Measurements from ENCODE around the gene OR51B4. TPM values are rescaled to one million over a fixed set of nuclear protein-coding genes. Genes with fewer than 3 reads are reported as not detected.

OR51B4 gene
- total and polyA plus RNA-seq, 9 of the 15 experiments (the other 6 are each of a cell fraction or from before 2014, with no cell fraction given): 17.1 to 64.6 (median 39.9) TPM

DNA sequence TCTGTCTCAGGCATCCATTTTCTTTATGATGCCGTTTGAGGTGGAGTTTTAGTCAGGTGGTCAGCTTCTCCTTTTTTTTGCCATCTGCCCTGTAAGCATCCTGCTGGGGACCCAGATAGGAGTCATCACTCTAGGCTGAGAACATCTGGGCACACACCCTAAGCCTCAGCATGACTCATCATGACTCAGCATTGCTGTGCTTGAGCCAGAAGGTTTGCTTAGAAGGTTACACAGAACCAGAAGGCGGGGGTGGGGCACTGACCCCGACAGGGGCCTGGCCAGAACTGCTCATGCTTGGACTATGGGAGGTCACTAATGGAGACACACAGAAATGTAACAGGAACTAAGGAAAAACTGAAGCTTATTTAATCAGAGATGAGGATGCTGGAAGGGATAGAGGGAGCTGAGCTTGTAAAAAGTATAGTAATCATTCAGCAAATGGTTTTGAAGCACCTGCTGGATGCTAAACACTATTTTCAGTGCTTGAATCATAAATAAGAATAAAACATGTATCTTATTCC, 21.1 kb downstream of the OR51B4 start (continued):
- TF ChIP-seq, protein P1, sequence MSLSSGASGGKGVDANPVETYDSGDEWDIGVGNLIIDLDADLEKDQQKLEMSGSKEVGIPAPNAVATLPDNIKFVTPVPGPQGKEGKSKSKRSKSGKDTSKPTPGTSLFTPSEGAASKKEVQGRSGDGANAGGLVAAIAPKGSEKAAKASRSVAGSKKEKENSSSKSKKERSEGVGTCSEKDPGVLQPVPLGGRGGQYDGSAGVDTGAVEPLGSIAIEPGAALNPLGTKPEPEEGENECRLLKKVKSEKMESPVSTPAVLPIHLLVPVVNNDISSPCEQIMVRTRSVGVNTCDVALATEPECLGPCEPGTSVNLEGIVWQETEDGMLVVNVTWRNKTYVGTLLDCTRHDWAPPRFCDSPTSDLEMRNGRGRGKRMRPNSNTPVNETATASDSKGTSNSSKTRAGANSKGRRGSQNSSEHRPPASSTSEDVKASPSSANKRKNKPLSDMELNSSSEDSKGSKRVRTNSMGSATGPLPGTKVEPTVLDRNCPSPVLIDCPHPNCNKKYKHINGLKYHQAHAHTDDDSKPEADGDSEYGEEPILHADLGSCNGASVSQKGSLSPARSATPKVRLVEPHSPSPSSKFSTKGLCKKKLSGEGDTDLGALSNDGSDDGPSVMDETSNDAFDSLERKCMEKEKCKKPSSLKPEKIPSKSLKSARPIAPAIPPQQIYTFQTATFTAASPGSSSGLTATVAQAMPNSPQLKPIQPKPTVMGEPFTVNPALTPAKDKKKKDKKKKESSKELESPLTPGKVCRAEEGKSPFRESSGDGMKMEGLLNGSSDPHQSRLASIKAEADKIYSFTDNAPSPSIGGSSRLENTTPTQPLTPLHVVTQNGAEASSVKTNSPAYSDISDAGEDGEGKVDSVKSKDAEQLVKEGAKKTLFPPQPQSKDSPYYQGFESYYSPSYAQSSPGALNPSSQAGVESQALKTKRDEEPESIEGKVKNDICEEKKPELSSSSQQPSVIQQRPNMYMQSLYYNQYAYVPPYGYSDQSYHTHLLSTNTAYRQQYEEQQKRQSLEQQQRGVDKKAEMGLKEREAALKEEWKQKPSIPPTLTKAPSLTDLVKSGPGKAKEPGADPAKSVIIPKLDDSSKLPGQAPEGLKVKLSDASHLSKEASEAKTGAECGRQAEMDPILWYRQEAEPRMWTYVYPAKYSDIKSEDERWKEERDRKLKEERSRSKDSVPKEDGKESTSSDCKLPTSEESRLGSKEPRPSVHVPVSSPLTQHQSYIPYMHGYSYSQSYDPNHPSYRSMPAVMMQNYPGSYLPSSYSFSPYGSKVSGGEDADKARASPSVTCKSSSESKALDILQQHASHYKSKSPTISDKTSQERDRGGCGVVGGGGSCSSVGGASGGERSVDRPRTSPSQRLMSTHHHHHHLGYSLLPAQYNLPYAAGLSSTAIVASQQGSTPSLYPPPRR (CRISPR knock-in tag; IDR thresholded peaks at IDR 0.05; ENCODE audit: borderline replicate concordance): peak; percentile 82; the same call in 1 of the 2 replicates
- TF ChIP-seq TAF9B (IDR thresholded peaks at IDR 0.05; ENCODE audit: partially characterized antibody) (peak; percentile 99), SMAD1 (IDR thresholded peaks at IDR 0.05; ENCODE audit: low read depth, low read length, partially characterized antibody) (peak; percentile 78), FOS (IDR thresholded peaks at IDR 0.05; ENCODE audit: extremely low read depth, insufficient read length) (peak; percentile 87), ARNT (IDR thresholded peaks at IDR 0.05) (peak; percentile 96), ZNF41 (CRISPR knock-in tag; conservative IDR thresholded peaks at IDR 0.05) (0 out of 2 replicates have a peak, but pooled peaks have one; percentile 76), RUNX1 (IDR thresholded peaks at IDR 0.05; ENCODE audit: low read depth) (peak; percentile 92)
- TF ChIP-seq, protein P2, sequence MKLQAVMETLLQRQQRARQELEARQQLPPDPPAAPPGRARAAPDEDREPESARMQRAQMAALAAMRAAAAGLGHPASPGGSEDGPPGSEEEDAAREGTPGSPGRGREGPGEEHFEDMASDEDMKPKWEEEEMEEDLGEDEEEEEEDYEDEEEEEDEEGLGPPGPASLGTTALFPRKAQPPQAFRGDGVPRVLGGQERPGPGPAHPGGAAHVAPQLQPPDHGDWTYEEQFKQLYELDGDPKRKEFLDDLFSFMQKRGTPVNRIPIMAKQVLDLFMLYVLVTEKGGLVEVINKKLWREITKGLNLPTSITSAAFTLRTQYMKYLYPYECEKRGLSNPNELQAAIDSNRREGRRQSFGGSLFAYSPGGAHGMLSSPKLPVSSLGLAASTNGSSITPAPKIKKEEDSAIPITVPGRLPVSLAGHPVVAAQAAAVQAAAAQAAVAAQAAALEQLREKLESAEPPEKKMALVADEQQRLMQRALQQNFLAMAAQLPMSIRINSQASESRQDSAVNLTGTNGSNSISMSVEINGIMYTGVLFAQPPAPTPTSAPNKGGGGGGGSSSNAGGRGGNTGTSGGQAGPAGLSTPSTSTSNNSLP (IDR thresholded peaks at IDR 0.05; ENCODE audit: borderline replicate concordance, low read depth, low read length): peak; percentile 79; the same call in 1 of the 2 replicates
- TF ChIP-seq, protein P3, sequence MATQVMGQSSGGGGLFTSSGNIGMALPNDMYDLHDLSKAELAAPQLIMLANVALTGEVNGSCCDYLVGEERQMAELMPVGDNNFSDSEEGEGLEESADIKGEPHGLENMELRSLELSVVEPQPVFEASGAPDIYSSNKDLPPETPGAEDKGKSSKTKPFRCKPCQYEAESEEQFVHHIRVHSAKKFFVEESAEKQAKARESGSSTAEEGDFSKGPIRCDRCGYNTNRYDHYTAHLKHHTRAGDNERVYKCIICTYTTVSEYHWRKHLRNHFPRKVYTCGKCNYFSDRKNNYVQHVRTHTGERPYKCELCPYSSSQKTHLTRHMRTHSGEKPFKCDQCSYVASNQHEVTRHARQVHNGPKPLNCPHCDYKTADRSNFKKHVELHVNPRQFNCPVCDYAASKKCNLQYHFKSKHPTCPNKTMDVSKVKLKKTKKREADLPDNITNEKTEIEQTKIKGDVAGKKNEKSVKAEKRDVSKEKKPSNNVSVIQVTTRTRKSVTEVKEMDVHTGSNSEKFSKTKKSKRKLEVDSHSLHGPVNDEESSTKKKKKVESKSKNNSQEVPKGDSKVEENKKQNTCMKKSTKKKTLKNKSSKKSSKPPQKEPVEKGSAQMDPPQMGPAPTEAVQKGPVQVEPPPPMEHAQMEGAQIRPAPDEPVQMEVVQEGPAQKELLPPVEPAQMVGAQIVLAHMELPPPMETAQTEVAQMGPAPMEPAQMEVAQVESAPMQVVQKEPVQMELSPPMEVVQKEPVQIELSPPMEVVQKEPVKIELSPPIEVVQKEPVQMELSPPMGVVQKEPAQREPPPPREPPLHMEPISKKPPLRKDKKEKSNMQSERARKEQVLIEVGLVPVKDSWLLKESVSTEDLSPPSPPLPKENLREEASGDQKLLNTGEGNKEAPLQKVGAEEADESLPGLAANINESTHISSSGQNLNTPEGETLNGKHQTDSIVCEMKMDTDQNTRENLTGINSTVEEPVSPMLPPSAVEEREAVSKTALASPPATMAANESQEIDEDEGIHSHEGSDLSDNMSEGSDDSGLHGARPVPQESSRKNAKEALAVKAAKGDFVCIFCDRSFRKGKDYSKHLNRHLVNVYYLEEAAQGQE (IDR thresholded peaks at IDR 0.05; ENCODE audit: borderline replicate concordance): peak; percentile 53; the same call in 1 of the 2 replicates
- TF ChIP-seq, protein P3 (CRISPR knock-in tag; IDR thresholded peaks at IDR 0.05; ENCODE audit: low read depth): no peak
- TF ChIP-seq, protein P4, sequence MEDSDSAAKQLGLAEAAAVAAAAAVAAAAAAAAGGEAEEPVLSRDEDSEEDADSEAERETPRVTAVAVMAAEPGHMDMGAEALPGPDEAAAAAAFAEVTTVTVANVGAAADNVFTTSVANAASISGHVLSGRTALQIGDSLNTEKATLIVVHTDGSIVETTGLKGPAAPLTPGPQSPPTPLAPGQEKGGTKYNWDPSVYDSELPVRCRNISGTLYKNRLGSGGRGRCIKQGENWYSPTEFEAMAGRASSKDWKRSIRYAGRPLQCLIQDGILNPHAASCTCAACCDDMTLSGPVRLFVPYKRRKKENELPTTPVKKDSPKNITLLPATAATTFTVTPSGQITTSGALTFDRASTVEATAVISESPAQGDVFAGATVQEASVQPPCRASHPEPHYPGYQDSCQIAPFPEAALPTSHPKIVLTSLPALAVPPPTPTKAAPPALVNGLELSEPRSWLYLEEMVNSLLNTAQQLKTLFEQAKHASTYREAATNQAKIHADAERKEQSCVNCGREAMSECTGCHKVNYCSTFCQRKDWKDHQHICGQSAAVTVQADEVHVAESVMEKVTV (CRISPR knock-in tag; IDR thresholded peaks at IDR 0.05): 0 out of 2 replicates have a peak, but pooled peaks have one; percentile 24
